Measurements from ENCODE around the gene TFE3.

DNA sequence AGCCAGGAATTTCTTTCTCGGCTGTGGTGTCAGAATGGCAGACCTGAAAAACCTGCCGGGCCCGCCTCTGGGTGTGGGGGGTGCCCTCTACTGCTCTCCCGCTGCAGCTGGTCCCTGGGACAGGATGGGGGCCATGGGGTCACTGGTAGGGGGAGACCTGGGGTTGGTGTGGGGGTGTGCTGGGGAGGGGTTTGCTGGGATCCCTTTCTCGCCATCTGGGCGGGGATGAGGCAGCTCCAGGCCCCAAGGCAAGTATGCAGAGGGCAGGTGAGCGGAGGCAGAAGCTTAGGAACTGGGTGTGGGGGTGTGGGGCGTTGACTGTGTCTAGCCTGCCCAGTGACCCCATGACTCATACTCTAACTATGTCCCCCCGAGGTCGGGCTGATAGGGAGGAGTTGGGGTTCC lies 16.5 kb upstream of the TFE3 start:
- TF ChIP-seq, protein P1, sequence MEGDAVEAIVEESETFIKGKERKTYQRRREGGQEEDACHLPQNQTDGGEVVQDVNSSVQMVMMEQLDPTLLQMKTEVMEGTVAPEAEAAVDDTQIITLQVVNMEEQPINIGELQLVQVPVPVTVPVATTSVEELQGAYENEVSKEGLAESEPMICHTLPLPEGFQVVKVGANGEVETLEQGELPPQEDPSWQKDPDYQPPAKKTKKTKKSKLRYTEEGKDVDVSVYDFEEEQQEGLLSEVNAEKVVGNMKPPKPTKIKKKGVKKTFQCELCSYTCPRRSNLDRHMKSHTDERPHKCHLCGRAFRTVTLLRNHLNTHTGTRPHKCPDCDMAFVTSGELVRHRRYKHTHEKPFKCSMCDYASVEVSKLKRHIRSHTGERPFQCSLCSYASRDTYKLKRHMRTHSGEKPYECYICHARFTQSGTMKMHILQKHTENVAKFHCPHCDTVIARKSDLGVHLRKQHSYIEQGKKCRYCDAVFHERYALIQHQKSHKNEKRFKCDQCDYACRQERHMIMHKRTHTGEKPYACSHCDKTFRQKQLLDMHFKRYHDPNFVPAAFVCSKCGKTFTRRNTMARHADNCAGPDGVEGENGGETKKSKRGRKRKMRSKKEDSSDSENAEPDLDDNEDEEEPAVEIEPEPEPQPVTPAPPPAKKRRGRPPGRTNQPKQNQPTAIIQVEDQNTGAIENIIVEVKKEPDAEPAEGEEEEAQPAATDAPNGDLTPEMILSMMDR (IDR thresholded peaks at IDR 0.05 in 4 of 5, conservative IDR thresholded peaks at IDR 0.05 in 1 of 5) = no peak
- no peak for TF ChIP-seq POLR2A (IDR thresholded peaks at IDR 0.05)

Data from gastrocnemius medialis (tissue), 4 donors.